ENCODE results near the gene KRT16. TPM values are rescaled to one million over a fixed set of nuclear protein-coding genes. Genes with fewer than 3 reads are reported as not detected.
A peak's percentile ranks its signal among the peaks of the same experiment; 100 is the strongest.

Gene KRT16
- total and polyA plus RNA-seq, 10 of the 15 experiments (the other 5 are each of a cell fraction or from before 2014, with no cell fraction given), result 0.07 TPM; not detected in 9

GRCh38 chr17:41660221-41660711 is 47.7 kb upstream of the KRT16 start (continued):
- TF ChIP-seq E4F1 (IDR thresholded peaks at IDR 0.05; ENCODE audit: borderline replicate concordance, partially characterized antibody) (no peak), RAD51 (IDR thresholded peaks at IDR 0.05) (no peak)

DNA sequence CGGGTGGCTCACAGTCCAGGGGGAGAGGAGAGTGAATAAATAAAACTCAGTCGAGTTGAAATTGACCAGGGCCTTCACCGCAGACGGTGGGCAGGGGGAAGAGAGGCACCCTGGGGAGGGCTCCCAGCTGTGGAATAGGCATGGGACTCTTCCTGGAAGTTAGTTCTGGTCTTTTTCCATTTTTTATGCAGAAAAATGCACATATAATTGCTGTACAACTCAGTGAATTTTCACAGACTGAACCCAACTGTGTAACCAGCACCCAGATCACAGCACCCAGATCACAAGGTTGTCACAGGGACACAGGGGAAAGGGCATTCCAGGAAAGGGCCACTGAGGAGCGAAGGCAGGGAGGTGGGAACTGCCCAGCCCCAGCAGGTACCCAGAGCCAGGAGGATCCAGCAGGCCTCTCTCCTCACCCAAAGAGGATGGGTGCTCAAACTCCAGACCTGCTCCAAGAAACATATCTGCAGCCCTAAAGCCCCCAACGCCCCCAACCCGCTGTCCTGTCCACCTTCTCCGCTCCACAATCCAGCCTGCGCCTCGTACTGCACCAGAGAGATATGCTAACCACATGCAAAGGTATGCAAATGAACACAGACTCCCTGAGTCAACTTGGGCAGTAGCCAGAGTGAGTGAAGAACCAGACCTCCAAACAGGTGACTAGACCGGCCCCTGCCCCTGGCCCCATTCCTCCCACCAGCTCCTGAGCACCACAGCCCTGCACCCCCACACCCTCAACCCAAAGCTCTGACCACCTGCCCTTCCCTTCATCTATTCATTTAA is 47.1 kb upstream of the KRT16 start:
- Histone ChIP-seq H3K27me3 (replicated peaks in 1 of 2; ENCODE audit: control insufficient read depth in 2 of 2, insufficient read depth in 2 of 2, low read length in 1 of 2) (no peaks in the 10 kb centered on the region; a peak in 1 of 4 replicates), H3K27ac (ENCODE audit: control insufficient read depth, insufficient read depth) (no peak overlapping the region), H3K4me2 (ENCODE audit: control insufficient read depth, insufficient read depth) (no peak overlapping the region), H3K36me3 (ENCODE audit: control insufficient read depth in 2 of 2, insufficient read depth in 2 of 2, low read length in 1 of 2) (no peaks in the 10 kb centered on the region), H2AFZ (ENCODE audit: control insufficient read depth, low read depth, low read length) (no peak overlapping the region), H4K20me1 (ENCODE audit: control insufficient read depth, insufficient read depth) (no peaks in the 10 kb centered on the region), H3K4me3 (no peak overlapping the region), H3K4me1 (ENCODE audit: control insufficient read depth, insufficient read depth, low read length) (no peaks in the 10 kb centered on the region; the same call in 1 of the 2 replicates), H3K9ac (ENCODE audit: control insufficient read depth, insufficient read depth, low read length) (no peak overlapping the region), H3K79me2 (ENCODE audit: control insufficient read depth, insufficient read depth, low read length) (no peaks in the 10 kb centered on the region), H3K9me3 (replicated peaks; ENCODE audit: control insufficient read depth, insufficient read depth, low read length) (no peaks in the 10 kb centered on the region)
- ChIA-PET CTCF (interaction anchor here (0.5 to 12.0 kb wide), 9 partner anchors 10 to 749 kb away, joined by 3 to 420 read pairs (median 3); no protein-coding TSS in a partner anchor), POLR2A (no interaction called here), RAD21 (ENCODE audit: unreplicated experiment) (interaction anchor here (1.0 to 9.6 kb wide), 3 partner anchors 11 to 110 kb away, joined by 3 to 193 read pairs (median 6); no protein-coding TSS in a partner anchor), SMC1A (ENCODE audit: uncharacterized antibody, unreplicated experiment) (interaction anchor here (0.8 to 2.9 kb wide), 2 partner anchors 10 to 1242 kb away, joined by 3 to 24 read pairs; partner anchors contain the start of gene TOP2A)
- in situ Hi-C loops (cut with MboI), result loop anchor here (5.0 to 10.0 kb wide), 4 partner anchors 112 to 1045 kb away; no protein-coding TSS in a partner anchor
- ATAC-seq (no peak), DNase-seq (ENCODE audit: low read depth, low spot score) (no peak), FAIRE-seq (no peak)
- WGBS (ENCODE audit: insufficient coverage, insufficient replicate concordance, low lambda C conversion rate, missing lambda C conversion rate), result 21% methylated on average over 11 of the region's 11 CpGs
- BruUV-seq (replicated peaks), result no TSS peak
- intact Hi-C loops (cut with micrococcal nuclease; ENCODE audit: unreplicated experiment), result loop anchor here (5.0 kb wide), 4 partner anchors 67 to 857 kb away; no protein-coding TSS in a partner anchor
- no peak for TF ChIP-seq KAT2A (conservative IDR thresholded peaks at IDR 0.05; ENCODE audit: control insufficient read depth, low read depth, low read length)
- peak; percentile 76; the same call in 1 of the 3 replicates for TF ChIP-seq POU2F2 (IDR thresholded peaks at IDR 0.05; ENCODE audit: borderline replicate concordance, low read depth, low read length)
- no peak for TF ChIP-seq FOXK2 (IDR thresholded peaks at IDR 0.05)
- TF ChIP-seq FOS (IDR thresholded peaks at IDR 0.05; ENCODE audit: borderline replicate concordance, extremely low read depth, insufficient read length), result no peak
- TF ChIP-seq RCOR1 (conservative IDR thresholded peaks at IDR 0.05; ENCODE audit: low read depth, low read length), result no peak
